Measurements from ENCODE around the gene MYBPH.
A peak's percentile ranks its signal among the peaks of the same experiment; 100 is the strongest.

MYBPH gene

DNA sequence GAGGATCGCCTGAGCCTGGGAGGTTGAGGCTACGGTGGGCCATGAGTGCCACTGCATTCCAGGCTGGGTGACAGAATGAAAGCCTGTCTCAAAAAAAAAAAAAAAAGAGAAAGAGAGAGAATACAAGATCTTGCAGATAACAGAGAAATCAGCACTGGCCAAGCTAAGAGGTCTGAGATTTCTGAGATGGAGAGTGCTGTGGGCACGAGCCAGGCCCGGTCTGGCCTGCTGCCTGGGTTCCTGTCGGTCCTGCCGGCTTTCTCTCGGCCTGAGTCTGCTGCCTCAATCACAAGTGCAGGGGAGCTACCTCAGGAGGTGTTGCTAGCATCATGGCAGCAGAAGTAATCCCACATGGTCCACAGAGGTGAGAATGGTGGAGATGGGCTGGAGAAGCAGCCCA, 29.1 kb downstream of the MYBPH start:
- peaks cover 5% of the 10 kb centered on the region for H3K9me3 Mint-ChIP-seq
- peaks cover 54% of the 10 kb centered on the region for H3K4me1 Mint-ChIP-seq
- H3K27me3 Mint-ChIP-seq (ENCODE audit: low read depth, poor library complexity): peaks cover 4% of the 10 kb centered on the region
- H3K4me3 Mint-ChIP-seq: no peak overlapping the region
- H3K36me3 Mint-ChIP-seq (ENCODE audit: low read depth): peaks cover 4% of the 10 kb centered on the region
- TF ChIP-seq, protein P1, sequence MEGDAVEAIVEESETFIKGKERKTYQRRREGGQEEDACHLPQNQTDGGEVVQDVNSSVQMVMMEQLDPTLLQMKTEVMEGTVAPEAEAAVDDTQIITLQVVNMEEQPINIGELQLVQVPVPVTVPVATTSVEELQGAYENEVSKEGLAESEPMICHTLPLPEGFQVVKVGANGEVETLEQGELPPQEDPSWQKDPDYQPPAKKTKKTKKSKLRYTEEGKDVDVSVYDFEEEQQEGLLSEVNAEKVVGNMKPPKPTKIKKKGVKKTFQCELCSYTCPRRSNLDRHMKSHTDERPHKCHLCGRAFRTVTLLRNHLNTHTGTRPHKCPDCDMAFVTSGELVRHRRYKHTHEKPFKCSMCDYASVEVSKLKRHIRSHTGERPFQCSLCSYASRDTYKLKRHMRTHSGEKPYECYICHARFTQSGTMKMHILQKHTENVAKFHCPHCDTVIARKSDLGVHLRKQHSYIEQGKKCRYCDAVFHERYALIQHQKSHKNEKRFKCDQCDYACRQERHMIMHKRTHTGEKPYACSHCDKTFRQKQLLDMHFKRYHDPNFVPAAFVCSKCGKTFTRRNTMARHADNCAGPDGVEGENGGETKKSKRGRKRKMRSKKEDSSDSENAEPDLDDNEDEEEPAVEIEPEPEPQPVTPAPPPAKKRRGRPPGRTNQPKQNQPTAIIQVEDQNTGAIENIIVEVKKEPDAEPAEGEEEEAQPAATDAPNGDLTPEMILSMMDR (IDR thresholded peaks at IDR 0.05): no peak
- no peak overlapping the region for H3K27ac Mint-ChIP-seq
- no peak for DNase-seq

DNA sequence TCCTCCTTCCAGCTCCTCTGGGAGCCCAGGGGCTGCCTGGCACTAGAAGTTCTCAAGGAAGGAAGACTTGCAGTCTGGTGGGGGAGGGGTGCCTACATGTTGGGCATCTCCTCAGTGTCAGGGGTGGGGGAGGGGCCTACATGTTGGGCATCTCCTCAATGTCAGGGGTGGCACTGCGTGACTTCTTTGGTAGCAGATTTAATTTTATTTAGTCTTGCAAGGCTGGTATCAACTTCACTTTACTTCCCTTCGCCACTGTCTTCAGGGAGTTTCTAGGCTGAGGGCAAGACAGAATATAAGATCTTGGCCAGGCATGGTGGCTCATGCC, 29.6 kb downstream of the MYBPH start:
- peaks cover 5% of the 10 kb centered on the region for H3K9me3 Mint-ChIP-seq
- peaks cover 49% of the 10 kb centered on the region for H3K4me1 Mint-ChIP-seq
- no peak for DNase-seq
- peaks cover 4% of the 10 kb centered on the region for H3K27me3 Mint-ChIP-seq (ENCODE audit: low read depth, poor library complexity)
- H3K27ac Mint-ChIP-seq: no peak overlapping the region
- TF ChIP-seq, protein P1 (IDR thresholded peaks at IDR 0.05): no peak
- peaks cover 4% of the 10 kb centered on the region for H3K36me3 Mint-ChIP-seq (ENCODE audit: low read depth)
- H3K4me3 Mint-ChIP-seq: no peak overlapping the region

DNA sequence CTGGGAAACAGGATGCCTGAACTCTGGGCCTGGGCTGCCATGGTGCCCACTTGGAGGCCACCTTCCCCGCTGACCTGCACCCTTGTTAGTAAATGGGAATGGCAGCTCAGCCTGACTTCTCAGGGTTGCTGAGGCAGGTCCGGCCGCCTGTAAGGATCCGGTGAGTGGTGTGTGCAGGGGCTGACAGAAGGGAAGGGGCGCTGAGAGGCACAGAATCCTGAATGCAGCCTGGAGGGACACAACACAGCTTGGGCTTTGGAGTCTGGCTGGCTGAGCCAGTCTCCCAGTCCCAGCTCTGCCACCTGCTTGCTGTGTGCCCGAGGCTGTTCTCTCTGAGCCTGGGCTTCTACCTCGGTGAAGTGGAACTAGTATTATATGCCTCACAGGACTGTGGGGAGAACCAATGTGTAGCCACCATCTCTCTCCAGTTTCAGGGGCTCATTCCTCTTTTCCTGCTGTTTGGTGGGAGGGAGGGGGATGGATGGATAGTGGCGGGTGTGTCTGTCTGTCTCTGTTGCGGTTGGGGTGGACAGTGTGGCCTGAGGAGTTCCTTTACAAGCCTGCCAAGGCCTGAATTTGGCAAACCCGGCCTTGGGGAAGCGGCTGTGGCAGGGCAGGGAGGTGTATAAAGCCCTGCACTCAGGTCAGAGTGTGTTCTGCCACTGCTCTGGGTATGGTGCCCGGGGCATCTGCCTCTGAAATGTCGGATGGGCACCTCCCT, 30.1 kb downstream of the MYBPH start:
- Mint-ChIP-seq H3K4me1 (peaks cover 43% of the 10 kb centered on the region), H3K4me3 (no peak overlapping the region), H3K36me3 (ENCODE audit: low read depth) (peaks cover 4% of the 10 kb centered on the region), H3K27me3 (ENCODE audit: low read depth, poor library complexity) (peaks cover 4% of the 10 kb centered on the region), H3K9me3 (peaks cover 5% of the 10 kb centered on the region), H3K27ac (no peak overlapping the region)
- DNase-seq: no peak
- TF ChIP-seq, protein P1 (IDR thresholded peaks at IDR 0.05): no peak

DNA sequence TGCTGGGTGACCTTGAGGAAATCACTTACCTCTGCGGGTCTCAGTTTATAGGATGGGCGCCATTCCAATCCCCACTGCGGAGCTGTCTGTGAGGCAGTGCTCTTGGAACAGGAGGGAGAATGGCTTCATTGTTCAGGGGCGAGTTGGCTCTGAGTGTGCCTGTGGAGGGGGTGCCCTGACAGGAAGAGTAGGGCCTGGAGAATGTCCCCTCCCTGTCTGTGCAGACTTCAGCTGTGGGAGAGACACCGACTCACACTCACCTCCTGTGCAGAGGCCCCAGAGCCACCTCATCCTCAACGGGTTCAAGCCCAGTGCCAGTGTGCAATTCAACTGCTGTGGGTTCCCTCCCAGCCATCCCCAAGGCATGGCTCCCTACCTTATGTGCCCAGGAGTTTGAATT, 31.0 kb downstream of the MYBPH start:
- Mint-ChIP-seq H3K4me3 (no peak overlapping the region), H3K9me3 (peaks cover 5% of the 10 kb centered on the region), H3K36me3 (ENCODE audit: low read depth) (peaks cover 4% of the 10 kb centered on the region), H3K27ac (no peak overlapping the region), H3K4me1 (peaks cover 35% of the 10 kb centered on the region), H3K27me3 (ENCODE audit: low read depth, poor library complexity) (peaks cover 4% of the 10 kb centered on the region)
- TF ChIP-seq, protein P1 (IDR thresholded peaks at IDR 0.05): no peak
- no peak for DNase-seq

DNA sequence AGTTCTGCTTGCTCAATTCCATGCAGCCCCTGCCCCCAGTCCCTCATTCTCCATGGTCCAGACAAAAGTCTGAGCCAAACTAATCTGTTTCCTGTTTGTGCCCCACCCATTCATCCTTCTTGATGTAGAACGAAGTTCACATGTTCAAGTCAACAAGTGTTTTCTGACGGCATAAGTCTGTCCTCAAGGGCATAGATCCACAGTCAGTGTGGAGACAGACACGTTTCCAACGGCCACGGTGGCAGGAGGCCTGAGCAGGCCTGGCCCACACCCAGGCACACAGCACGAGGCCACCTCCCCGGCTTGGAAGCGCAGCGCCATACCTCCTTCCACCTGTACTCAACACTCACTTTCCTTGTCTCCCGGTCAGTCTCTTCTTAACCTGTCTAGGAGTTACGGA, 32.0 kb downstream of the MYBPH start:
- no peak overlapping the region for H3K4me3 Mint-ChIP-seq

More for the DNA sequence above, 32.0 kb downstream of the MYBPH start:
- no peak for DNase-seq
- TF ChIP-seq, protein P1 (IDR thresholded peaks at IDR 0.05): no peak
- Mint-ChIP-seq H3K36me3 (ENCODE audit: low read depth) (peaks cover 4% of the 10 kb centered on the region), H3K4me1 (peaks cover 25% of the 10 kb centered on the region), H3K27ac (peak overlapping the region; percentile 50), H3K27me3 (ENCODE audit: low read depth, poor library complexity) (peaks cover 4% of the 10 kb centered on the region), H3K9me3 (peaks cover 5% of the 10 kb centered on the region)
